Activated CD8-positive, alpha-beta memory T cell treated with anti-CD3 and anti-CD28 coated beads, Interleukin-2, amount 50 U/mL, for 48 hours (primary cell): ENCODE data around the gene SLC38A1.

ENCODE experiments used
- DNase-seq: peaks from one replicate; pipeline ENCODE4 v3.0.0-alpha.2; 2020

The SLC38A1 gene

GRCh38 chr12:46160981-46161690 lies 107.7 kb downstream of the SLC38A1 start:
- DNase-seq = no peak

DNA sequence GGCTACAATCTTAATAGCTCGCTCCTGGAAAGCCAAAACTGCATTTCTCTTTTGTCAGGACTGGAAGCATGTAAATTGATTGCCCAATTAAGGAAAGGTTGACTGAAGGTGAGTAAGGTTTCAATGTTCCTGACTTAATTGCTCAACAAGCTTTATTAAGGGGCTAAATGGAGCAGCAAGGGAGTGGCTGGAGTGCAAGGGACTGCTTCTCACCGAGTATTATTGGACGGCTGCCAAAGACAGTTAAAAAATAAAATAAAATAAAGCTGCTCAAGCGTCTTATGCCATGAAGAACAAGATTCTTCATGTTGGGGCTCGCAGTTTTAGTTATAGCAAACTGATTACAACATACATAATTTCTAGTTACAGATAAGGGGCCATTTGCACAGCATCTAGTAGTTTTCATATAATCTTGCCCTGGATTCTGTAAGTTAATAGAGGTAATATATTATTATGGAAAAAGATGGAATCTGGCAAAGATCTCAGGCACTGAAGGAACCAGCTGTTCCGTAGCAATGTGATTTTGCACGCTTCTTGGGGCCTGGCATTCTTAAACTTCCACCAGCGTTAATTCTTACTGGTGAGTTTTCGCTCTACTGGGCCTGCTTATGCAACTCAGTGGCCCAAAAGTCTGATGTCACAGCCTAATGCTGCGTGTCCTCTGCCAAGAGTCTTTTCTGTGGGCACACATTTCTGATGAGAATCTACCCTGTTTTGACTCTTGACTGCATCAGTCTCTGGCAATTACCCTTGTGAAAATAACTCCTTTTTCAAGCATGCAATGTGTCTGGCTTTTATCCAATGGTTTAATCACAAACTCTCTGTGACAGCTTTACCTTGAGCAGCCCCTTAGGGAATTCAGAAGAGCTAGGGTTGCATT lies 108.5 kb downstream of the SLC38A1 start:
- DNase-seq = no peak

DNA sequence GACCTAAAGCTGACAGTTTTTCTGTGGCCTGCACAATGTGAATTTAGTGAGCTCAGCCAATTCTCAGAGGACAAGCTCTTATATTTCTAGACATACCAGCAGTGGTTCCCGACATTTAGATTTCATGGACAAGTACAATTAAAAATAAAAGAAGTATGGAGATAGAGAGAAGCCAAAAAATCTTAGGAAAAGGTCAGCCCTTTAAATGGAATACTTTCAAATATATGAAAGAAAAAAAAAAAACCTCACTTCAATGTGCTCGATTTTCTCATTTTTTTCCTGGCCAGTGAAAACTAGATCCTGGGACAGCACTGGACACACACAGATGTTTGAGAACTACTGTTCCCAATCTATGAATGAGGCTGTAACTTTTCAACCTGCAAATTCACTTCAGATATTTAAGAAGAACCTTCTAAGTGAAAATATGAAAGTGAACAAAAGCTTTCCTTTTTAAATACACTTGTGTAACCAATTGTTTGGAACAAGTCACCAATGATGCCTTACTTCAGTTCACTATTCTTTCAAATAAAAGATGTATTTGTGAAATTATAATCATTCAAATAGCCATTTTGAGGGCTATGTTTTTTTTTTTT lies 109.4 kb downstream of the SLC38A1 start:
- no peak for DNase-seq

DNA sequence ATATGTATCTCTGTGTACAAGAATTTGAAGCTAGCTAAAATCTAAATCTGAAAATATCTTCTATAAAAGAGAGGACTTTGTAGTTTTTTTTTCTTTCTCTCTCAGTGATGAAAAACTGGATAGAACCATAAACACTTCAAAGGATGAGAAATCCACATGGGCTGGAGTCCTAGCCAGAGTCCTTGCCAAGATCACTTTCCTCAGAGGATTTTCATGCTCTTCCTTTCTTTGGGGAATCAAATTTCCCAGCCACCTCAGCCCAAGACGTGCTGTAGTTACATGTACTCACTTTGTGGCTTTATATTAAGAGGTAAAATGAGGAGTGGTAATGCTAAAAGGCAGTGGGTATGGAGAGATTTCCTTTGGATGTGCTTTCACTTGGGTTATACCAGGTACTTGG lies 110.3 kb downstream of the SLC38A1 start:
- no peak for DNase-seq

DNA sequence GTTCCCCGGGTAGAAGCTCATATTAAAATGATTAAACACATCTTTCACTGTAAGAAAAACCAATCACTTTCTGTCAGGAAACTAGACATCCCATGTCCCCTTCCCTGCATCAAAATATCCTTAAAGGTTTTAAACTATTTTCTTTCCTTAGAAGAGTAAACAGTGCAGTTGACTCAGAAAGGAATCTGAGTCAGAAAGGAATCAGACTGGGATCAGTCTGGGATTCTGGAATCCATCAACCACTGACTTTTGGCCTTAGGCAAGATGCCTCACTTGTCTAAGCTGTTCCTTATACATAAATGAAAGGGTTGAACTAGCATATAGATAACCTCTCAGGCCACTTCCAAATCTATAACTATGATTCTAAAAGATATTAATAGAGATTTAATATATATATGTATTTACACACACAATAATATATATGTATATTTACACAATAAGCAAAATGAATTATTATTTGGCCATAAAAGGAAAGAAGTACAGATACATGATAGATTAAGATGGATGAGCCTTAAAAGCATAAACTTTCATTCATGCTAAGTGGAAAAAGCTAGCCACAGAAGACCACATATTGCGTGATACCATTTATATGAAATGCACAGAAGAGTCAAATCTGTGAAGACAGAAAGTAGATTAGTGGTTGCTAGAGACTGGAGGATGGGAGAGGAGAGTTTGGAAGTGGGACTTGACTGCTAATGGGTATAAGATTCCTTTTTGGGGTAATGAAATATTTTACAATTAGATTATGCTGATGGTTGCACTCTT lies 114.4 kb downstream of the SLC38A1 start:
- no peak for DNase-seq

GRCh38 chr12:46153268-46153872 lies 115.5 kb downstream of the SLC38A1 start:
- no peak for DNase-seq

DNA sequence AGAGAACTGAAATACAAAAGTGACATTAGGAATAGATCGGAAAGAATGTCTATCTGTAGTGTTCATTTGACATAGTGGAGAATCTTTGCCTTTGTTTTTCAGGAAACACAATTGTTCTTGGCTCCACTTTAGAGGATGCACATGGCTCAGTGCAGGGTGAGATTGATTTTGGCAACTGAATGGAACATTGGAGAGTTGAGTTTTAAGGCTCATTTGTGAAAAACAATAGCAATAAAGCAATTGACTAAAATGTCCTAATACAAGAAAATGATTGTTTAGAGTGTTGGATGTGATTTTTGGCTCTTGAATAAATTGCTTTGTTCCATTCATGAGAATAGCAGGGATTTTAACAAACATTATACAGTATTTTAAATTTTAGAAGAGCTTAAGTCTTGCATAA lies 116.4 kb downstream of the SLC38A1 start:
- no peak for DNase-seq

- no peak for DNase-seq
Measured at GRCh38 chr12:46150735-46151134, 118.1 kb downstream of the SLC38A1 start.

DNA sequence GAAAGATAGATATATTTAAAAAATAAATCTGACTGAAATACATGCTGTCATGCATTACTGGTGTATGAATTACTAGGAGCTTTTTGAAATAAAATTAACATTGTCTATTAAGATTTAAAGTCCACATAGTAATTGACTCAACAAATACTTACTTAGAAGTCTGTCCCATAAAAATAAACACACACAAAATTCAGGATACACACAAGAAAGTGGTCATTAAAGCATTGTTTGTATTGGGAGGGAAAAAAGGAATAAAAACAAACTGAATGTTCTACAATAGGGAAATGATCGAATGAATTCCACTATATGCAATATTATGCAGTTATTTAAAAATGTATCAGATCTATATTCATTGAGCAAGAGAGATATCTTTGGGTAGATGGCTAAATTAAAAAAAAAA lies 118.9 kb downstream of the SLC38A1 start:
- DNase-seq = no peak

GRCh38 chr12:46149079-46149464 lies 119.8 kb downstream of the SLC38A1 start:
- DNase-seq = no peak

DNA sequence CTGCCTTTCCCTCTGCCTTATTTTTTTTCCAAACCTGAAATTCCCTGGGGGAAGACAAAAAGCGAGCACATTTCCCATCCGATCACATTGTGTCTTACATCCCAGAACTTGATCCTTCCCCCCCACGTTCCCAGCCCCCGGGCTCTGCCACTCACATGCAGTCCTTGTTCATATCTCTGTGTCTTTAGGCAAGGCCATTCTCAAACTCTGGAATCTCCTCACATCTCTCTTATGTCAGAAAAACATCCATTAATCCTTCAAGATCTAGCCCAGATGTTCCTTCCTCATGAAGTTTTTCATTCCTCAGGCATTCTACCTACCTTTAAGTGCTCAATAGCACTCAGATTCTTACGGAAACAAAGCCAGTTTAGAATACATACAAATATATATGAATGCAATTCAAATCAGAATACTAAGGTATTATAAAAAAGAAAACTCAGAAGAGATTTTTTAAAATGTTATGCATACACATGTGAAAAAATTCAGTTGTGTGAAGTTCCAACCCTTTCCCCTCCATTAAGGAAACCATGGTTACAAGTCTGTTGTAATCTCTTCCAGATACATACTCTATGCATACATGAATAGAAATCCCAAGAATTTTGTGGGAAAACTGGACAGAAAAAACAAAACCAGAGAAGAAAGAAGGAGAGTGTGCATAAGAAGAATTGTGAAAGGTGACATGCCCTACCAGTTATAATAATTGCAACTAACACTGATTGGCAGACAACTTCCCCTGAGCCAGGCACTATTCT lies 120.3 kb downstream of the SLC38A1 start:
- no peak for DNase-seq

DNA sequence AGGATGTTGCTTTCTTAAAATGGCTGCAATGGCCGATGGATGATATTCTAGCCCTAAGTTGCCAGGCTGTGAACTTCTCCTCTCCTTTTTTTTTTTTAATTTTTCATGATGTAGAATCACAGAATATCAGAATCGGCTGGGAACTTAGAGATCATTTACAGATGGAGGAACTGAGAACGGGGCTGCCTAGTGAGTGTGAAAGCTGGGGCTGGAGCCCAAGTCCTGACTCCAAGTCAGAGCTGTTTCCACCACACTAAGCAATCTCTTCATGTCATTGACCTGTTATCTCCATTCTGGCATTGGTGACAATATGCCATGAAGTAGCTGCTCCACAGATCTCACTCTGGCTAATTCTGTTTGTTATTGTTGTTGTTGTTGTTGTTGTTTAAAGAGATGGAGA lies 121.7 kb downstream of the SLC38A1 start:
- DNase-seq = no peak

DNA sequence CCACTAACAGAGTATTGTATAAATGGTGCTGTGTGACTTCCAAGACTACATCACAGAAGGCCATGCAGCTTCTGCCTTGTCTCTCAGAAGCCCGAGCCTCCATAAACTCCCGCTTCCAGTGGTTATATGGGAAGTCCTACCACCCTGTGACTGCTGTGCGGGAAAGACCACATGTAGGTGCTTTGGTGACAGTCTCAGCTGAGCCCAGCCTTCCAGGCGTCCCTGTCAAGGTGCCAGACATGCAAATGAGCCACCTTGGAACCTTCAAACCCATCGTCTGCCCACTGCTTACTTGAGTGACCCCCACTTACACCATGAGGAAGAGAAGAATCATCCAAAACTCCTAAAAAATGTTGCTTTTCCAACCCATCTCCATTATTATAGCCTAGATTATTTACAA lies 123.0 kb downstream of the SLC38A1 start:
- DNase-seq = no peak

DNA sequence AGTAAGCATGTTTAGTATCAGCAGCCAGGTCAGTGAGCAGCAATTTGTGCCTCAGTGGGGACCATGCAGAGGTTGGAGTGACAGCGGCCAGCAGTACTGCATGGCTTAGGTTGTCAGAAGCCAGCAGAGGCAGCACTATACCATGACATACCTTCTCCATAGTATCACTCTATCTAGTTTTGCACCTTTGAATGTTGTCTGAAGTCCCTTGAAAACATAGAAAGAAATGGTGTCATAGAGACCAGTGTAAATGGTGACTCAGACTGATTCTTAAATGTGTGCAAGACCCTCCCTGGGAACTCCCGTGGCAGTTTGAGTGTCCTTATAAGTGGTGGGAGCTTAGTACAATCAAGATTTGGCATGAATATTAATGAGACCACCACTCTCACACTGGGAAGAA lies 124.4 kb downstream of the SLC38A1 start:
- no peak for DNase-seq

DNA sequence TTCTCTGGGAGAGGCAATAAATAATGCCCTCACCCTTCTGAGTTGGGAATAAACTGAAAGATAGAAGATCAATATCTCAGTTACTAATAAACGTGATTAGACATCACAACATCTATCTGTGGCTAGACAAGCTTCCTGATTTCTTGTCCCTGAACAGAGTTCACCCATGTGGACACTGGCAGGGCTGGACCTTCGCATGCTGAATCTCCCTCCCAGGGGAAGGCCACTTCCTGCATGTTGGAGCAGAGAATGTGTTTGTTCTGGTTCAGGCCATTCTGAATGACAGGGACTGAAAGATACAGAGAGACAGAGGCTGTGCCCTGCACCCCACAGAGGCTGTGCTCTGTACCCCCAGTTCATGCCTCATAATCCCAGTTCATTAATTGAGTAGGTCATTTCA lies 132.6 kb downstream of the SLC38A1 start:
- no peak for DNase-seq

DNA sequence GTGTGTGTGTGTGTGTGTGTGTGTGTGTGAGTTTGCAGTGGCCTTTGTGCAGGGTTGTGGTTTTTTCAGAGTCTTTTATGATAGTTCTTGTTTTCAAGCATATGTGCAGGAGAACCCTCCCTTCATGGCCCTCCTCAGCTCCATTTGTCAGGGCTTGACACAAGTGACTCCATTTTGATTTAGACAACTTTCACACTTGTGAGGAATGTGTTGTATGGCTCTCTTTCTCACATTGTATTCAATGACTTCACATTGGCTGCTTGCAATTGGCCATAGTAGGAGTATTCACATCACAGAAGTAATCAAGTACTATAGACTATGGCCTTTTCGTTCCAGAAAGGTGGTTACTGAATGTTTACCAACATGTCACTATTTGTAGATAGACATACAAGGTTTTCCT lies 133.1 kb downstream of the SLC38A1 start:
- DNase-seq = no peak

DNA sequence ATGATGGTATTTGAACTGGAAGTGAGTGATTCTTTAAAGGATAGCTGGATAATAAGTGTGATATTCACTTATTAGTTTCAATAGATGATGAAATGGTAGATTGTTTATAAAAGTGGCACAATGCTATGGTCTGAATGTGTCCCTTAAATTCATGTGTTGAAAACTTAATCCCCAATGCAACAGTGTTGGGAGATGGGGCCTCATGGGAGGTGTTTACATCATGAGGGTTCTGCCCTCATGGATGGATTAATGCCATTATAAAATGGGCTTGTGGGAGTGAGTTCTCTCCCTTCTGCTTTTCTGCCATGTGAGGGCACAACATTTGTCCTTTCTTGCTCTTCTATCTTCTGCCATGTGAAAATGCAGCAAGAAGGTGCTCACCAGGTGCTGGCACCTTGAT lies 134.0 kb downstream of the SLC38A1 start:
- no peak for DNase-seq

GRCh38 chr12:46134205-46134811 lies 134.5 kb downstream of the SLC38A1 start:
- no peak for DNase-seq

DNA sequence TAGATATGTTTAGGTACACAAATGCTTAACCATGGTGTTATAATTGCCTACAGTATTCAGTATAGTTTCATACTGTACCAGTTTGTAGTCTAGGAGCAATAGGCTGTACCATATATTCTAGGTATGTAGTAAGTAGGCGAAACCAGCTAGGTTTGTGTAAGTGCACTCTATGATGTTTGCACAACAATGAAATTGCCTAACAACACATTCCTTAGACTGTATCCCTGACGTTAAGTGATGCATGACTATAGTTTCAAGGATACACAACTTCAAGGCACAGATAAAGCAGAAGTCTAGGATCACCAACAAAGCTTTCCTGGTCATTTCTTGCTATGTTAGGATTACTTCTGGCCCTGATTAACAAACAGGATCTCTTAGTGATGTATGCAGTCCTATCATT lies 135.1 kb downstream of the SLC38A1 start:
- DNase-seq = no peak
